Muscle of back (tissue), 11 donors: ENCODE measurements around the gene AQP1. TPM values are rescaled to one million over a fixed set of nuclear protein-coding genes. Genes with fewer than 3 reads are reported as not detected.

Experiments used
- DNase-seq, 3 donors: peaks; one replicate each; pipeline versions ENCODE4 v3.0.0 to v3.0.0-alpha.2; 2013
- polyA plus RNA-seq, 10 donors: library from polyadenylated mRNA; unstranded; fragments of 120-200 nt; gene quantifications; one replicate each; pipeline ENCODE4 v1.2.1, GENCODE V29; 2013; ENCODE audit not compliant: insufficient read length in 10 of 10

Gene AQP1
- polyA plus RNA-seq, 10 donors: 77.5 to 111 (median 91.8) TPM

DNA sequence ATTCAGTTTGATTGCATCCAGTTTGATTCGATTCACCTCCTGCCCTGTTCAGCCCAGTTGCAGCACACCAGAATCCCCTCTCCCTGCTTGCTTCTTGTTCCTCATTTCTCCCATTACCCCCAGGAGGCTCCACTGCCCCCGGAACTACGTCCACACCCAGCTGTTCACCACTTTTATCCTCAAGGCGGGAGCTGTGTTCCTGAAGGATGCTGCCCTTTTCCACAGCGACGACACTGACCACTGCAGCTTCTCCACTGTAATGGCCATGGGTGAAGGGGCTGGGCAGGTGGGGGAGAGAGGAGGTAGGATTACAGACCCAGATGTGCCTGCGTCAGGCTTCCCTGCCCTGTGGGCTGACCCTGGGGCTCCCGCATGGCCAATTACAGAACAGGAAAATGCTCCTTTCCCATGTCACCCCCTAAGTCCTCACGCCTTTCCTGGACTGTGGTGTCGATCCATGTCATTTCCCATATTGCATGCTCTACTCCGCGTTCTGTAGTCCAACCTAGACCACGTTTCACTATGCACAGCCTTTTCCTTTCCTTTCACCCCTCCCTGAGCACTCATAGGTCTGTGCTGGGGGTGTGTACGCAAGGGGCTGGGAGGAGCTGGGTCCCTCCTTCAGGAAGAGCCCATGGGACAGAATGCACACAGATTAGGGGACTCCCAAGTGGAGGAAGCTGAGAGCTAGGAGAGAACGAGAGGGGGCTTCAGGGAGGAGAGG, 60.3 kb downstream of the AQP1 start:
- DNase-seq: no peak

DNA sequence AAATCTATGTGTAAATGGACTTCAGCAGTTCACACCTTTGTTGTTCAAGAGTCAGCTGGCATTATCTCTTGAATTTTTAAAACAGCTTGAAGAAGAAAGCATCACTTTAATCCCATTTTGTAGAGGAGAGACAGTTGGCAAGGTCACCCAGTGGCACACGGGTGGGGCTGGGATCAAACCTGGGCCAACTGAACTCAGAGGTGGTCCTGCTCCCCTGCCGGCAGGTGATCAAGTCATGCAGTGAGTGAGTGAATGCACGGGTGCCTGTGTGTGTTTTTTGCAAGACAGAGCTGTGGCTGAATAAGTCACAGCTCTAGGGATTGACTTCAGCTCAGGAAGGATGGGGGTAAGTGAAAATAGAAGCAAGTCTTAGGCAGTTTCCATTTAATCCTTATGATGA, 61.6 kb downstream of the AQP1 start:
- DNase-seq: no peak

- DNase-seq: no peak
These were observed 62.3 kb downstream of the AQP1 start for GRCh38 chr7:30973791-30974604.

GRCh38 chr7:30974605-30975255, 63.1 kb downstream of the AQP1 start:
- peak in 2 of 3 donors; percentile 47 to 60 for DNase-seq

Other genes starting within 250 kb of the AQP1 start
- gene CRHR2, start 229.4 kb upstream of the AQP1 start, polyA plus RNA-seq: 1 to 10 TPM in 9 of 10 donors, under 1 TPM in 1; 0.43 to 7.6 (median 3.2) TPM
- gene INMT, start 159.7 kb upstream of the AQP1 start, polyA plus RNA-seq: 10 to 100 TPM in 3 of 10 donors, 1 to 10 TPM in 7; 6.3 to 11.9 (median 8.0) TPM
- 10 to 100 TPM in 1 of 10 donors, 1 to 10 TPM in 9; 3.9 to 18.6 (median 5.2) TPM for gene MINDY4, start 140.4 kb upstream of the AQP1 start, polyA plus RNA-seq
- 1 to 10 TPM in 5 of 10 donors, under 1 TPM in 4, not detected in 1; 0.48 to 1.9 (median 1.0) TPM for gene GHRHR, start 52.1 kb downstream of the AQP1 start, polyA plus RNA-seq
- 10 to 100 TPM in 3 of 10 donors, 1 to 10 TPM in 7; 6.4 to 10.7 (median 9.2) TPM for gene ADCYAP1R1, start 140.5 kb downstream of the AQP1 start, polyA plus RNA-seq